Ascending aorta (tissue), 2 donors: ENCODE results near the gene MAGOH. TPM values are rescaled to one million over a fixed set of nuclear protein-coding genes. Genes with fewer than 3 reads are reported as not detected.
"Not testable (repeated sequence)": the region's sequence is repeated elsewhere in the genome, so short reads cannot be mapped to it uniquely, and the experiment has no call there.

Source experiments
- DNase-seq, 2 donors: peaks; one replicate each; pipeline ENCODE4 v3.0.0-alpha.2; 2019; ENCODE audit warnings: low spot score in 2 of 2
- H3K27ac ChIP-seq, 2 donors: fragments of 200-600 bp; sonication (generic); one replicate each; pipeline ENCODE4 v1.5.1; 2016 to 2017; ENCODE audit warnings: mild to moderate bottlenecking in 1 of 2
- H3K27me3 ChIP-seq: fragments of 200-600 bp; sonication (generic); one replicate; pipeline ENCODE4 v1.5.1; 2017
- H3K36me3 ChIP-seq, 2 donors: fragments of 200-600 bp; sonication (generic); one replicate each; pipeline ENCODE4 v1.5.1; 2016
- H3K4me1 ChIP-seq, 2 donors: fragments of 200-600 bp; sonication (generic); one replicate each; pipeline ENCODE4 v1.5.1; 2016 to 2017; ENCODE audit warnings: mild to moderate bottlenecking in 1 of 2
- H3K4me3 ChIP-seq, 2 donors: fragments of 200-600 bp; sonication (generic); one replicate each; pipeline ENCODE4 v1.5.1; 2016 to 2017; ENCODE audit warnings: mild to moderate bottlenecking in 1 of 2
- H3K9me3 ChIP-seq, 2 donors: fragments of 200-600 bp; sonication (generic); one replicate each; pipeline ENCODE4 v1.5.1; 2016
- intact Hi-C: fragments of 100-400 bp; cut with DNase I; formaldehyde crosslinking; loops from one replicate; pipeline ENCODE4 v1.15.1; 2023
- total RNA-seq: library from RNA; depleted of rRNA; stranded (reverse); fragments of >200 nt; gene quantifications from one replicate; pipeline ENCODE4 v1.1.0, GENCODE V29; 2016
- TF ChIP-seq, protein P1 (sequence below), 3 experiments: fragments of 200-600 bp in 2 of 3; fragments of 450-650 bp in 1 of 3; sonication (generic) in 2 of 3; IDR thresholded peaks; one replicate each; pipeline ENCODE4 v1.5.1; 2016 to 2019; ENCODE audit warnings: antibody characterized with exemption in 3 of 3, mild to moderate bottlenecking in 1 of 3, moderate library complexity in 1 of 3

Gene MAGOH
- total RNA-seq, 1 donor from 2014 or later, result 10.9 TPM

DNA sequence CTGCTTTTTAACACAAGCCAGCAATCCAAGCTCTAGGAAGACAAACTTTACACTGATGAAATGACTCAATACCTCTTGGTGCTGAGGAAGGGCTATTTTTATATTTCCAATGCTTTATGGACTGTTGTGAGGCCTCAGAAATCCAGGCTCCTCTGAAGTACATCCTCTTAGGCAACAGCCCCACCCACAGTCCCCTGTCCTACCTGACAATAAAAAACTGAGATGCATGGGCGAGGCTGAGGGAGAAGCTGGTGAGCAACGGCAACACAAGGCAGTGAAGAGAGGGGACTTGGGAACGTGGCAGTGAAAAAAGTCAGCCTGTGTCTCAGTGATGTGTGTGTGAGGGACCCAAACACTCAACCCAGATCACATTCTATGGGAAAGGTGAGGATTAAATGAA lies 51.8 kb downstream of the MAGOH start:
- Histone ChIP-seq H3K36me3 (no peaks in the 10 kb centered on the region), H3K4me1 (no peaks in the 10 kb centered on the region), H3K4me3 (no peak overlapping the region), H3K27ac (no peak overlapping the region), H3K9me3 (no peaks in the 10 kb centered on the region), H3K27me3 (no peaks in the 10 kb centered on the region)
- intact Hi-C loops, result loop anchor here (10.0 kb wide), 2 partner anchors 172 to 362 kb away; no protein-coding TSS in a partner anchor
- TF ChIP-seq, protein P1, sequence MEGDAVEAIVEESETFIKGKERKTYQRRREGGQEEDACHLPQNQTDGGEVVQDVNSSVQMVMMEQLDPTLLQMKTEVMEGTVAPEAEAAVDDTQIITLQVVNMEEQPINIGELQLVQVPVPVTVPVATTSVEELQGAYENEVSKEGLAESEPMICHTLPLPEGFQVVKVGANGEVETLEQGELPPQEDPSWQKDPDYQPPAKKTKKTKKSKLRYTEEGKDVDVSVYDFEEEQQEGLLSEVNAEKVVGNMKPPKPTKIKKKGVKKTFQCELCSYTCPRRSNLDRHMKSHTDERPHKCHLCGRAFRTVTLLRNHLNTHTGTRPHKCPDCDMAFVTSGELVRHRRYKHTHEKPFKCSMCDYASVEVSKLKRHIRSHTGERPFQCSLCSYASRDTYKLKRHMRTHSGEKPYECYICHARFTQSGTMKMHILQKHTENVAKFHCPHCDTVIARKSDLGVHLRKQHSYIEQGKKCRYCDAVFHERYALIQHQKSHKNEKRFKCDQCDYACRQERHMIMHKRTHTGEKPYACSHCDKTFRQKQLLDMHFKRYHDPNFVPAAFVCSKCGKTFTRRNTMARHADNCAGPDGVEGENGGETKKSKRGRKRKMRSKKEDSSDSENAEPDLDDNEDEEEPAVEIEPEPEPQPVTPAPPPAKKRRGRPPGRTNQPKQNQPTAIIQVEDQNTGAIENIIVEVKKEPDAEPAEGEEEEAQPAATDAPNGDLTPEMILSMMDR (IDR thresholded peaks at IDR 0.05), result no peak
- no peak for DNase-seq

DNA sequence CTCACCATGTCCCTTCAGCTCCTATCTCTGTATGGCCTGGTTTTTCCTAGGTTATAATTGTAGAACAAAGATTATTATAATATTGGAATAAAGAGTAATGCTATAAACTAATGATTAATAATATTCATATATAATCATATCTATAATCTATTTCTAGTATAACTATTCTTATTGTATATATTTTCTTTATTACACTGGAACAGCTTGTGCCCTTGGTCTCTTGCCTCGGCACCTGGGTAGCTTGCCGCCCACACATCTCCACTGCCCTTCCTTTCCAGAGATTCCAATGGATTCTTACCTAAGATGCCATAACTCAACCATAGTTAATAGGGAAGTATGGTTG lies 52.4 kb downstream of the MAGOH start:
- H3K9me3 ChIP-seq, H3K4me1 ChIP-seq, H3K27me3 ChIP-seq, DNase-seq, H3K4me3 ChIP-seq, H3K27ac ChIP-seq, H3K36me3 ChIP-seq: not testable (repeated sequence)
- intact Hi-C loops, result loop anchor here (10.0 kb wide), 2 partner anchors 171 to 361 kb away; no protein-coding TSS in a partner anchor

DNA sequence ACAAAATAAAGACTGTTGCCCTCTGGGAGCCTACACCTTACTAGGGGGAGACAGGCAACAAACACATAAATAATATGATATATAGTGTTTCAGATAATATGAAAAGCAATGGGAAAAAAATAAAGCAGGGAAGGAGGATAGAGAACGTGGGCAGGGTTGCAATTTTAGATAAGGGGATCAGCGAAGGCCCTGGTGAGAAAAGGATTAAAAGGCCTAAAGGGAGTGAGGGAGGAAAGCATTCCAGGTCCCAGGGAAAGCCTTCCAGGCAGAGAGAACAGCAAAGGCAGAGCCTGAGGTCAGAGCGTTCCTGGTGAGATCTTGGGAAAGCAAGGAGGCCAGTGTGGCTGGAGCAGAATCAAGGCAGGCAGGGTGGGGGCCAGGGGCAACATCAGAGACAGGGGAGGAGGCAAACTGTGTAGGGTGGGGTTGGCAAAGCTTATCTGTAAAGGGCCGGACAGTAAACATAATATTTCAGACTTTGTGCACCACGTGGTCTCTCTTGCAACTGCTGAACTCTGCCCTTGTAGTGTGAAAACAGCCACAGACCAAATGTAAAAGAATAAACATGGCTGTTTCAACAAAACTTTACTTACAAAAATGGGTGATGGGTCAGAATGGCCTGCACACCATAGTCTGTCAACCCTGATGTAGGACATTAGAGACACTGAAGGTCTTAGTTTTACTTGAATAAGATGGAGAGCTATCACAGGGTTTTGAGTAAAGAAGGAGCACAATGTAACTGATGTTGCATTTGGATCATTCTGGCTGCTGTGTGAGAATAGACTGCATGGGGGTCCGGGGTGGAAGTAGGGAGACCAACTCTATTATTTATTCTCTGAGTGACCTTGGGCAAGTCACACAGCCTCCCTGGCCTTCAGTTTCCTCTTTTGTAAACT lies 55.0 kb downstream of the MAGOH start:
- no peaks in the 10 kb centered on the region for H3K4me1 ChIP-seq
- H3K4me3 ChIP-seq, result no peak overlapping the region
- no peaks in the 10 kb centered on the region for H3K27me3 ChIP-seq
- no peaks in the 10 kb centered on the region for H3K36me3 ChIP-seq
- peak overlapping the region in 1 of 2 donors; percentile 4 for H3K27ac ChIP-seq
- no peak for DNase-seq
- TF ChIP-seq, protein P1 (IDR thresholded peaks at IDR 0.05), result no peak
- no peaks in the 10 kb centered on the region for H3K9me3 ChIP-seq
- intact Hi-C loops, result loop anchor here (10.0 kb wide), 2 partner anchors 169 to 359 kb away; no protein-coding TSS in a partner anchor

DNA sequence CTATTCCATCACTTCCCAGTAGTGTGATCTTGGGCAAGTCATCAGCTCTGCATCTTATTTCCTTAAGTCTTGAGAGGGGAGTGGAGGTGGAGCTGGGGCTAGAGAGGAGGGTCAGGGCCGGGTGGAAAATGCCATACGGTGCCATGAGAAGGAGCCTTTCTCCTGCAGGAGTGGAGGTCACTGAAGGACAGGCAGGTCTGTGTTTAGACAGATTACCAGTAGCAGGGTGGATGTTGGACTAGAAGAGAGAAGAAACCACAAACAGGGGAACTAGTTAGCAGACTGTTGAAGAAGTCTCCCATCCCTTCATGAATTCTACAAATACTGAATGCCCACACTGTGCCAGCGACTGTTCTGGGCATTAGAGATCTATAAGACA lies 55.6 kb downstream of the MAGOH start:
- peak overlapping the region; percentile 4 to 11 for H3K27ac ChIP-seq

DNA sequence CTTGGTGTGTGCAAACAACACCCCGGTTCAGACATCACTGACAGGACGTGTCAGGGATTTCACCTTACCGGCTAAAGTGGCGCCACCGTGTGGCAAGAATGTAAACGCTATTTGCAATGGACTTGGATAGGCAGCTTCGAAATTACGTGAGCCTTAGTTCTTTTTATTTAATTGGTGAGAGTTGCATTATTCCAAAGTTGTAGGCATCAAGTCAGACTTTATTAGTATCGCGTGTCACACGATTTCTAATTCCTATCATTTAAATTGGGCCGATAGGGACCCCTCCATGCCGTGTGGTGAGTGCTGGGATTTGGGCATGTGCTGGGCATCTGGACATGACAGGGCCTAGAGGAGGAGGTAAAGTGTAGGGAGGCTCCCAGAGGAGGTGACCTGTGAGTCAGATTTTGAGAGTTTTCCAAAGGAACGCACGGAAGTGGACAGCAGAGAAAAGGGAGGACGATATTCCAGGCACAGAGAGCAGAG lies 56.2 kb downstream of the MAGOH start:
- DNase-seq, result peak in 1 of 2 donors; percentile 86
- intact Hi-C loops, result loop anchor here (10.0 kb wide), 2 partner anchors 167 to 357 kb away; no protein-coding TSS in a partner anchor
- Histone ChIP-seq H3K36me3 (no peaks in the 10 kb centered on the region), H3K9me3 (no peaks in the 10 kb centered on the region), H3K27me3 (no peaks in the 10 kb centered on the region), H3K27ac (peak overlapping the region in 1 of 2 donors; percentile 11), H3K4me1 (no peaks in the 10 kb centered on the region), H3K4me3 (no peak overlapping the region)
- TF ChIP-seq, protein P1 (IDR thresholded peaks at IDR 0.05), result peak; percentile 70 to 85 (median 83)

More for the DNA sequence above, 55.6 kb downstream of the MAGOH start:
- Histone ChIP-seq H3K27me3 (no peaks in the 10 kb centered on the region), H3K4me3 (no peak overlapping the region), H3K4me1 (no peaks in the 10 kb centered on the region), H3K9me3 (no peaks in the 10 kb centered on the region), H3K36me3 (no peaks in the 10 kb centered on the region)
- intact Hi-C loops, result loop anchor here (10.0 kb wide), 2 partner anchors 168 to 358 kb away; no protein-coding TSS in a partner anchor
- DNase-seq, result no peak
- TF ChIP-seq, protein P1 (IDR thresholded peaks at IDR 0.05), result no peak

DNA sequence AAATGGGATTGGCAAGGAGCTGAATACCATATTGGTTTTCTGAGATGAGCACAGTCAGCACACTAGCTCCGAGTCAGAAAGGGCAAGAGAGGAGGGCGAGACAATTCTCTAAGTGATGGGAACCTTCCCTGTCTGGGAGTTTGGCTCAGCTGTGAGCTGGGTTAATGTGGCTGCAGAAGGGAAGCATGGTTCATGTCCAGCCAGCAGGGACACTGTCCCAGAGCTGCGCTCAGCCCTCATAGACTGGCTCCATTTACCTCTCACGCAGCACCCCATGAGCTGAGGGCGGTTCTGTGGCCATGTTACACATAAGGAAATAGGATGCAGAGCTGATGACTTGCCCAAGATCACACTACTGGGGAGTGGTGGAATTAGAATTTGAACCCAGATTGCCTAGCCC lies 57.4 kb downstream of the MAGOH start:
- TF ChIP-seq, protein P1 (IDR thresholded peaks at IDR 0.05), result no peak
- H3K4me1 ChIP-seq, result peaks cover 0 to 5% of the 10 kb centered on the region in 2 donors
- no peak overlapping the region for H3K27ac ChIP-seq
- no peaks in the 10 kb centered on the region for H3K9me3 ChIP-seq
- intact Hi-C loops, result loop anchor here (10.0 kb wide), 2 partner anchors 166 to 356 kb away; no protein-coding TSS in a partner anchor
- no peaks in the 10 kb centered on the region for H3K27me3 ChIP-seq
- no peak overlapping the region for H3K4me3 ChIP-seq
- no peaks in the 10 kb centered on the region for H3K36me3 ChIP-seq
- DNase-seq, result no peak
